NCI-H2227 treated with DMSO at 0.1 percent for 48 hours (cell line): ENCODE results near the gene CHL1.

ENCODE experiments used
- DNase-seq: peaks from one replicate; lab custom pipeline; 2025; lab: John Stamatoyannopoulos, UW

The CHL1 gene

DNA sequence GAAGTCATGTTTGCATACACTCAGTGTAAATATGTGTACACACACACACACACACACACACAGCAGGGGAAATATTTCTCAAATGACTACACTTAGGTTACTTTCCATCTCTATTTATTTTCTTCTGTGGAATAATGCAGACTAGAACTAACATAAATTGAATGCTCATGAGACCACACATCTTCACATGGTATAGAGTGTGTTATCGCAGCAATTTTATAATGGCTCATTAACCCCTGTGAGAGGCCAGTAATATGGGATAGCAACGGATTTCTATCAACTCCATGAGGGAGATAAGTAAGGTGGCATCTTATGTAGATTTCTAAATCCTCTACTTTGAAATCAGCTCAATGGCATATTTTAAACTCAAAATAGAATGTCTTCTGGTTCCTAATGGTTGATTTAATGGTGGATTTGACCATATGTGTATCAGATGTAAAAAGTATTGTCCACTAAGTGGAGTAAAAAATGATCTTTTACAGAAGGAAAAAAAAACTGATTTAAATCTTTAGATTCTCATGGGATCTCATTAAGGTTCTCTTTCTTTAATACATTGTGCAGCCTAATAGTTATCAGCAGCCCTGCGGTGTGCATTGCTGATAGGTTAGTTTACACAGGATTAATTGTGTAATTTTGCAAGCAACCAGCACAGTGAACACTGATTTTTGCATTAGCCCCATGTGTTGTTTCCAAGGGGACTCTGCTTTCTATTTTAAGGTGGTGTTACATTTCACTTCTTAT lies 32.0 kb downstream of the CHL1 start:
- no peak for DNase-seq

DNA sequence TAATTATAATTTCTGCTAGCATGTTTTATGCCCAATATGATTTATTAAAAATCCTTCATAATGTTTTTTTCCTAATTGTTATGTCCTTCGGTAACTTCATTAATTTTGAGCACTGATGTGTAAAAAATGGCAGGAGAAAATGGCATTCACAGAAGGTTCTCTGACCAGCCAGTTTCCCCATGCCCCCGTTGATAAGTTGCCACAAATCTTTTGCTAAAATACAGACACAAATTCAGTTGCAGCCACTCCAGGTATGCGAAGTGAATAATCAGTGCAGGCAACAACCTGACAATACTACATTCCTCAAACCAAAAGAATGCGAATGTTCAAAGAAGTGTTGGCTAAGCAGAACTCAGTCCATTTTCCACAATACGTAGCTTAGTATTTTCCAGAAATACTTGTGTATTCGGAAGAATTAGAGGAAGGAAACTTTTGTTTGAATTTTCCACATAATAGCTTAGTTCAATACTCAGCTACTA lies 32.7 kb downstream of the CHL1 start:
- no peak for DNase-seq

DNA sequence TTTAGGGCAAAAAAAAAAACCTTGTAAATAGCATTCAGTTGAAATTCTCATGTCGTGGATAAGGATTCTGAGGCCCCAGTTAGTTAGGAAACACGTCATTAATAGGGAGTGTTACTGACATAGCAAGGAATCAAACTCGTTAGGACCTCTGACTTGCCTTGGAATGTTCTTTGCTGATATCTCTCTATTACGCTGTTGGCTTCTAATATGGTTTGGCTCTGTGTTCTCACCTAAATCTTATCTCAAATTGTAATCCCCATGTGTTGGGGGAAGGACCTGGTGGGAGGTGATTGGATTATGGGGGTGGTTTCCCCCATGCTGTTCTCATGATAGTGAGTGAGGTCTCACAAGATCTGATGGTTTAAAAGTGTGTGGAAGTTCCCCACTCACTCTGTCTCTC lies 40.3 kb downstream of the CHL1 start:
- no peak for DNase-seq

DNA sequence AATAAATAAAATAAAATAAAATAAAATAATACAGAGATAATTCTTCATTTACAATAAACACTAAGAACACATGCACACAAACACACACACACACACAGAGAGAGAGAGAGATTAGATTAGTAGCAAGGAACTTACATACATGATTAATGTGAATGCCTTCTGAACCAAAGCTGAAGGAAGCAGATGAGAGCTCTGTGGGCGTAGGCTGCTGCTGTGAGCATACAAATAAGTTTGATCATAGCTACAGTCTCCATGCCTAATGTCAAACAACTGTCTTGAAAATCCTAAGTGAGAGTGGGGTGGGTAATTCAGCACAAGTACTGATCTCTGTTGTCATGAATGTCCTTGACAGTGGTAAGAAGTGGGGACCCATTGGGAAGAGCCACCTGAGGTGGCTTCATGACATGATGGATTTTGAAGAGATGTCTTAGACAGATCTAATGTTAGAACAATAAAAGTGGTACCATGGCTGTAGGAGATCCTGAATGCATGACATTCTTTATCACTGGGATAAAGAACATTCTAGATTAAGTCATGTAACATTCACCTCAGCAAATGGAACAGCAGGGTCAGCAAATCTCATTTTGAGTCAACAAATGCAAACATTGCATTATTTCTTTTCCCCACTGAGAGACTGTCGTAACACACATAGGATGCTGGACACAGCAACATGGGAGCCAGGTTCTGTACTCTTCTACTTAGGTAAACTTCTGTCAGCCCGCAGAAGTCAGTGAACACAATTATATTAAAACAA lies 46.2 kb downstream of the CHL1 start:
- DNase-seq = no peak

DNA sequence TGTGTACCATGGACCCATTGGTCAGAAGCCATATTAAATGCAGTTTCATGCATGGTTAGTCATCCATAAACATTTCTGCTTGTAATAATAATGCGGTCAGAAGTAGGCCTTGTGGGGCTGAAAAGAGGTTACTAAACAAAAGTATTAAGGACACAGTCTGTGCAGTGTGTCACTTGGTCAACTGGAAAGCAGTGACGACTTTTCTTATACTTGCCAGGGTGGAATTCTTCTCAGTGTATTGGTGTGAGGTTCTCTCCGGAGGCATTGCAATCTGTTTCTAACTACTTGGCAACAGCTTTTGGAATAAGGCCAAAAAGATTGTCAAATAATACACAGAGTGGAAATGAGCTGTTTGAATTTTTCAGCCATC lies 46.8 kb downstream of the CHL1 start:
- DNase-seq = no peak

DNA sequence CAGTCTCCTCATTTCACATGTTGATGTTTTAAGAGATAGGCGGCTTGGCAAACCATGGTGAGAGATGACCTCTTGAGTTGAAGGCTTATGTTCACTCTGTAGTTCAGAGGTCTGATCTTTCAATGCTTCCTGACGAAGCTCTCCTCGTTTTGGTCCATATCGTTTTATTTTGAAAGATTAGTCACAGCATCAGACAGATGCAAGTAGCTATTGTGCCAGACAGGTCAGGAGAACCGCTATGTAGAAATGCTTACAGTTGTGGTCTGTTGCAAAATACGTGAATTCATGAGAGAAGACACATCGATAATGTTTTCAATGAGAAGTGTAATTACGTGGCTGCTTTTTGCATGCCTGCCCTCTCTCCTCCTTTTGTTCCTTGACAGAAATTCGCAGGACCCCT lies 47.5 kb downstream of the CHL1 start:
- no peak for DNase-seq

DNA sequence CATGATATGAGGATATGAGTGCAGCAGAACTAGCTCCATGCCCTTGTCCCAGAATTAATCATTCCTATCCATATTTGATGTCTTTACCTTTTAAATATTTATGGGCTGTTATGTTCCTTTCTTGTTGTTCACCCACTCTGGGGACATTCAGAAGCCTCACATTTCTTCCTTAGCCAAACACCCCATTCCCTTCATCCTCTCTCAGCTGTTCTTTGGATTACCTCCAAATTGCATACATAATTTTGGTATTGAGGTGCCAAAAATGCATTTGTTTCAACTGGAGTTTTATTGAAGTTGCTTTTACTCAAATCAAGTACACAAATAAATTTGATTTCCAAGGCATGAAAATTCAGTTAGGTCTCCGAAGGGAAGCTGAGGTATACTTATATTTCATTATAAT lies 51.4 kb downstream of the CHL1 start:
- no peak for DNase-seq

DNA sequence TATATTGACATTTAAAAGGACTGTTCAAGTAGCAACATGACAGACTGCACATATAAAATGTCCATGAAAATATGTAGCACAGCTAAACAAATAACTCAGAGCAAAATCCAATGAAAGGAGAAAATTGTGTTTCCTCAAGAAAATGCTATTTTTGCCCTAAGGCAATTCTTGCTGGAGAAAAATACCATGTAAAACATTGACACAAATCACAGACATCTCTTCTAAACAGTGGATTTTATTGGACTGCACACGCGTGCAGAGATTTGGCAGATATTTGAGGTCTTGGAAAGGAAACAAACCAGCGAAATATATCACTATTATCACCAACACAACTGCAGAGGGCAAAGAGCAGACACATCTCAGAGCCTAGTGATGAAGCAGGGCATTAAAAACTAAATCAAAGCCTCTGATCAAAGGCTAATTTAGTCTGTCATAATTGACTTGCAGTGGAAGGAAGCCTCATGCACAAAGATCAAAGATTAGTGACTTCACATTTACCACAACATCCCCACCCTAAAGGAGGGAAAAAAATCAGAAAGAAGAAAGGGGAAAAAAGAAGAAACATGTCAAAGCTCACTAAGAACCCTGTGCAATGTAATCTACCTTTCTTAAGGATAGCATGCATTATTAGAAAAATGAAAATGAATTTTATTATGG lies 52.4 kb downstream of the CHL1 start:
- DNase-seq = no peak

DNA sequence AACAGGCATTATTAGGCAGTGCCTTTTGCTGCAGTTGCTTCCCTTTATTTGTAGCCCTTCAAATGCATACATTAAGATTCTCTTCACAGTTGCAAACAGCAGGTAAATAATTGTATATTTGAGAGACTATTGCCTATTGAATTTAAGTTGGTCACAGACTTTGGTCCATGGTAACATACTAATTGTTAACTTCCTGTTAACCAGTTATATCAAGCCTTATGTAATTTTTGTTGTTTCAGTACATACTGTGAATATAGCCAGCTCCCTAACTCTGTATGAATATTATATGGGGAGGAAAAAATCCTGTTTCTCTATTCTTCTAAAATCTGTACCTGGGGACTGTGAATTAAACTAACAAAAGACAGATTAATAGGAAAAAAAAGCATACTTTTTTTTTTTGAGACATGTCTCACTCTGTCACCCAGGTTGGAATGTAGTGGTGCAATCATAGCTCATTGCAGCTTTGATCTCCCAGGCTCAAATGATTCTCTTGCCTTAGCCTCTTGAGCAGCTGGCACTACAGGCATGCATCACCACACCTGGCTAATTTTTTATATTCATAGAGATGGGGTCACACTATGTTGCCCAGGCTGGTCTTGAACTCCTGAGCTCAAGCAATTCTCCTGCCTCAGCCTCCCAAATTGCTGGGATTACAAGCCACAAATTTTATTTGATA lies 53.2 kb downstream of the CHL1 start:
- DNase-seq = no peak

DNA sequence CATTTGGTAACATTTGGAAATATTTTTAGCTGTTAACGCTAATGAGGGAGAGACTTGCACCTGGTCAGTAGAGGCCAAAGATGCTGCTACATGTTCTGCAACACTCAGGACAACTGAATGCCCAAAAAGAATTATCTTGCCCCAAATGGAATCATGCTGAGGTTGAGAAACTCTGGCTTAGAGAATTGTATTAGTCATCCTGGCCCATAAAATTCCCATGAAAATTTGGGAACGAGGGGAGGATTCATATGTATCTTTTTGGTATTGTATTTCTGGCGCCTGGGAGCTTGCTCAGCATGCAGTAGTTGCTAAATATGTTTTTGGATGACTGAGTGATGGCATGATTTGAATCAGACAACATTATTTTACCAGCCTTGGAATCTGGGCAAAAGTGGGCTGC lies 59.9 kb downstream of the CHL1 start:
- DNase-seq = no peak

DNA sequence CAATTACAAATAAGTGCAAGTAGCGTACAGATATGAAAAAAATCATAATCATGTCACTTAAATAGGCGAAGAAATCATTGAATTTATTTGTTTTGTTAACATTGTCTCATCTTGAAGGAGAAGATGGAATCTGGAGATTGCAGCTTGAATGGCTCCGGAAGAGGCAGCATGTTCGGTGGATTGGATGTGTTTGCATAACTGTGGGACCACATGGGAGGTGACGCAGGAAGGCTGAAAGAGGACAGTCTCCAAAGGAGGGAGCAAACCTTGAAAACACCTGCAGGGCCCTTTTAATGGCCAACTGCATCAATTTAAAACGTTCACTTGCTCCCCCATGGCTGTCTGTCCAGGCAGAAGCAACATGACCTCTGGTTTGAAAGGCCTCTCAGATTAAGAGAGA lies 61.3 kb downstream of the CHL1 start:
- no peak for DNase-seq

DNA sequence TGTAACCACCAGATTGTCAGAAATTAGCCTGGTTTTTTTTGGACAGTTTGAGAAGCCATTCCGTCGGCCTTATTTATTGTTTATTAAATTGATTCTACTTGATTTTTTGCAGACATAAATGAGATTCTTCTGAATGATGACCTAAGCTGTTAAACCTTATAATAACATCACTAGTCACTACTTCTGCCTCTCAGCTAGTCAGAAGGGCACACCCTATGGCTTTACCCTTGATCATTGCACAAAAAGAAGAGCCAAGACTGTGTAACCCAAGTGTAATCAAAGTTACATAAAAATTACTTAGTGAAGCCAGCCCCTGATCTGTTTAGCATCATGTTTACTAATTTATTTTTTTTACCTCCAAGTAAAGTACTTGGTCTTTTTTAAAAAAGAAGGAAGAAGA lies 64.3 kb downstream of the CHL1 start:
- DNase-seq = no peak

DNA sequence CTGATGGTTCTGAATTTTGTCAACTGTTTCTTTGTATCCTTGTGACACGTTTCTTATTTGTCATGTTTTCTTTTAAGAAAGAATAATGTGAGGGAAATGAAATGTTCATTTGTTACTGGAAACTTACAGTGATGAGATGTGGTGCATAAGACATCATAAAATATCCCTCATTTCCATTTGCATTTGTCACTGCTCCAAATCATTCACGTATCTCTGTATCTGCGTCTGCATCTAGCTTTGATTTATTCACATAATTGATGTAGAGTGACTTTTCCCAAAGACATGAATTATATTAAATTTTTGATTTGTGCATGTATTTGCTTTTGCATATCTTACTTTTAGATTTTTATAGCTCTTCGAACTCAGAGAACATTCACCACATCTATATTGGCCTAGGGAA lies 66.8 kb downstream of the CHL1 start:
- no peak for DNase-seq

DNA sequence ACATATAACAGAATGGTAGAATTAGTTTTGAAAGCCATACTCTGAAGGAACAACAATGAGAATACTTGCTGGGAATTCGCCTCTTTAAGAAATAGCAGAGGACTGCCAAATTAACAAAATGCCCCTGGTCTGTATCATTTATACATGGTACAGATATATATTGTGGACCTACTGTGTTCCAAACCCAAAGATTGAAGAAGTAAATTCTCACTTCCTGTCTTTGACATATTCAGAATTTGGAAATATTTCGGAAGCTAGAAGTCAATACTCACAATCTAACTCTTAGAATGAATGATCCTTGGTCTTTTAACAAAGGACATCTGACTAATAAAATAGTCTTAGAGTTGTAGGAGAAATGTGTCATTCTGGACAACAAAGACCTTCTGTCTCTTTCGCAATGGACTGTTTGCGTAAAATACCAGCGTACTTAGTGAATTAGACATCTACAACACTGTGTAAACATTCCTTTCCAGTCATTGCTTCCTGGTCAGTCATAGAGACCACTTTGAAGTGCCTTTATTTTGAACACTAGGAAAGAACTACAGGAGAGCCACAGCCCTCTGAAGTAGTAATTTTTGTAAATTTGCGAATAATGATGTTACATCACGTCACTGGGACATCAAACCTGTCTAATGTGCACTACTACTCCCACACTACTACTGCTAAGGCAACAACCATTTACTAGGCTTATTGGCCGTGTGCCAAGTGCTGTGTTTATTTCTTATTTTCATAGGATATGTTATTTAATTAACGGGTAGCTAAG lies 68.0 kb downstream of the CHL1 start:
- no peak for DNase-seq

DNA sequence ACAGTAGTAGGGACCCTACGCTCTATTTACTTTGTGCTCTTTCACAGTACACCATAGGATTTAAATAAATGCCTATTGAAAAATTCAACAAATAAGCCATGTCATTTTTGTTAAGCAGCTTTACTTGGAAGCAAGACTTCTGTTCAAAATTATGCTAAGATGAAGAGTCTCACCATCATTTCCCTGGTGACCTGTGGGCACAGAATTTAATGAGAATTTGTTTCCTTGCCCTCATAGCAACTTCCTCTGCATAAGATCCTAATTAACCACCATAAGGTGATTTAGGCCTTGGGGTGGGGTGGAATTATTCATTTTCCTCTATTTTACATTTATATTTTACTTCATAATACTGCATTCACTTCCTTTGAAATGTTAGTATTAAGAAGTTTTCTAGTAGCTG lies 70.5 kb downstream of the CHL1 start:
- DNase-seq = no peak

DNA sequence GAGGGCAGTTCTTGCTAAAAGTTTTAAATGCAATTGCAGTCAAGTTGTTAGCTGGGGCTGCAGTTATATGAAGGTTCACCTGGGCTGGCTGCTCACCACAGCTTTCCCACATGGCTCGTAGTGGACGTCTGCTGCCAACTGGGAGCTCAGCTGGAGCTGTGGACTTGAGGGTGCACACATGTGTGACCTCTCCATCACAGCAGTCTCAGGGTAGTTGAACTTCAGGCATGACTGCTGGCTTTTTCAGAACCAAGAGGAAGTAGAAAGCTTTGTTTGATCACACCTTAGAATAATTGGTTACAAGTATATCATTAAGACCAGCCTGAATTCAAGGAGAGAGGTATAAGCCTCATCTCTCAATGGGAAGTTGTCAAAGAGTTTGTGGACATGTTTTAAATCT lies 74.1 kb downstream of the CHL1 start:
- no peak for DNase-seq

DNA sequence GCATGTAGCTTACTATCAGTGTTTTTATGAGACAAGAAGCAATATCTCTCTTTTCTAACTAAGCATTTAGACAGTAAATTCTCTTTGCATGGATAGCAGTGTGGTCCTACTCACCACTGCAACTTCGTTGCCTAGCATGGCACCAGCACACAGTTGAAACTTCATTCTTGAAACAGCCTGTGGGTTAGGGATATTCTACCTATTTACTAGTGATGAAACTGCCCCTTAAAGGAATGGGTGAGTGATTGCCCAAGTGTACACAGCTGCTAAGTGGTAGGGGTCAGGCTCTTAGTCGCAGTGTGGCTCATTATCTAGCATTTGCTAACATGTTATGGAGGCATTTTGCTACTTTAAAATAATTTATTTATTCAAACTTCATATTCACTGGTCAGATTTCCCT lies 78.4 kb downstream of the CHL1 start:
- no peak for DNase-seq

DNA sequence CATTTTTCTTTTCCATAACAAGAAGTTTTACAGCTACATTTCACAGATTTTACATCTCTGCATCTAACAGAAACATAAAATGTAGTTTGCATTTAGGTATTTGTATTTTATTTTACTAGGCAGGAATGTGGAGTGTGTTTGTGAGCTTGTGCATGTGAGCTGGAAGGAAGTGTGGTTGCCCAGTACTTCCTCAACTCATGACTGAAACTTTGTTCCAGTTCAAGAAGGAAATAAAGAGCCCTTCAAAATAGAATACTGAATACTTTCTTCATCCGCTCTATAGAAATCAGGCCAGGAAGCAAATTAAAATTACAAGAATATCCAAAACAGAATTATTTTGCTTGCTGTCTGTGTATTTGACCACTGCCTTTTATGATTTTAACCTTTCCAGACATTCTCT lies 81.3 kb downstream of the CHL1 start:
- DNase-seq = no peak

DNA sequence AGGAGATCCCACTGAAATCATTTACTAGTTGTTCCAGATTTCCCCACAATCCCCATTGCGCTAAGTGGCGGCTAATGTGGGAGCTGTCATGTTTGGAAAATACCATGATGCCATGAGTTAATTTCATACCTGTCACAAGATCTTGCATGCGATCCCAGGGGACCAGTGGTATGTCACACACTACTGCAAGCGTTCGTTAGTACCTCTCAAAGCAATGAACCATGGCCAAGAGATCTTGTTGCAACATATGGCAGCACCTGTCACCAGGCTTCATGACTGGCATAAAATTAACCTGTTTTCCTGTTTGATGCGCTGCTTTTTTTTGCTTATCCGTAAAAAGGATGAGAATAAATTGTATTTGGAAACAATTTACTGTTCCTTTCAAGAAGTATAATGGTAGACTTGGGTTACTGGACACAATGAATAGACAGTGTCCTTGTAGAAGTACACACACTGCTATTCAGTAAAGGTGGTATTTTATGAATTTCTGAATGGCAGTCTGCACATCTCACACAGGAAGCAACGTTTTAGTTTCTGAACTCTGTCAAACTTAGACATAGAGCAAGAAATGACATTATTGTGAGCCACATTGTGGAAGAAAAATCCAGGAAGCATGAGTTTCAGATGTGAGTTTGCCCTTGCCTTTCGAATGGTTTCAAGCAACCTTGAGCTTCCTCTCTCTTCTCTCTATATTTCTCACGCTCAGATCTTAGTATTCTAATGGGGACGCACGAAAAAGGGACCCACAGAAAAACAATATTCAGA lies 81.9 kb downstream of the CHL1 start:
- DNase-seq = no peak

DNA sequence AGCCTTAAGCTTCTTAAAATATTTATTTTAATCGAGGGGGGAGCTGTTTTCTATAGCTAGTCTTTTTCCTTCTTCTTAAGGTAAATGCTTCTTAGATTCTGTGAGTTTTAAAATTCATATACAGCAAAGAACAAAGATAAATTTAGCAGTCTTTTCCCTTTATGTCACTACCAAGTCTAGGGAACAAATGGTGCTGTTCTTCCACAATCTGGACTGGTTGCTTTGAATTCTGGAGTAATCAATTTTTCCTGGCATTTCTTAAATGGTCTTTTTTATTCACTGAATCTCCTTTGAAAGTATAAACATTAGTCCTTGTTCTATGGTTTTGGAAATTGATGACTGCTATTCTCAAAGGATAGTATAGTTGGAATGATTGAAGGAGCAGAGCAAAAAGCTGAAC lies 82.8 kb downstream of the CHL1 start:
- no peak for DNase-seq

DNA sequence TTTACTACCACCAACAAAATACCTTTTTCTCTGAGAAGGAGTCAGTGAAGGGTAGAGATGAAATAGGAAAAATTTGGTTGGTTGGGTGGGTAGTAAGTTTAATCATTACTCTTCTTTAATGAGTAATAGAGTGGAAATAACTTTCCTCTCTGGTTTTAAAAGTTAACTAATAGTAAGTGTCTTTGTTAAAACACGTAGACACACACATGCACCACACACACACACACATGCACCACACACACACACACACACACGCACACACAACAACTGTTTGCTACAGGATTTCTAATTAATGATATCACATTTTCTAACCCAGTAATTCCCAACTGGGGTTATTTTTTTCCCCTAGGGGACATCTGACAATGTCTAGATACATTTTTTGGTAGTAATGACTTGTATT lies 84.1 kb downstream of the CHL1 start:
- no peak for DNase-seq
